NCI-H2107 (cell line): ENCODE measurements around the gene MAP3K14.
"Not testable (repeated sequence)": the region's sequence is repeated elsewhere in the genome, so short reads cannot be mapped to it uniquely, and the experiment has no call there.

ENCODE experiments used
- DNase-seq: peaks from one replicate; lab custom pipeline; 2025; lab: John Stamatoyannopoulos, UW

The MAP3K14 gene

GRCh38 chr17:45258981-45259380 lies 57.8 kb downstream of the MAP3K14 start:
- no peak for DNase-seq

- no peak for DNase-seq
Observed at GRCh38 chr17:45257115-45257514, 59.7 kb downstream of the MAP3K14 start.

- no peak for DNase-seq
Observed at GRCh38 chr17:45256114-45256966, 60.5 kb downstream of the MAP3K14 start.

GRCh38 chr17:45255358-45255757 lies 61.5 kb downstream of the MAP3K14 start:
- DNase-seq, result no peak

- no peak for DNase-seq
Observed at GRCh38 chr17:45253879-45254278, 62.9 kb downstream of the MAP3K14 start.

GRCh38 chr17:45253237-45253636 lies 63.6 kb downstream of the MAP3K14 start:
- DNase-seq, result not testable (repeated sequence)

GRCh38 chr17:45251931-45252330 lies 64.9 kb downstream of the MAP3K14 start:
- no peak for DNase-seq

- DNase-seq, result no peak
Observed at GRCh38 chr17:45248132-45248957, 68.5 kb downstream of the MAP3K14 start.

GRCh38 chr17:45247429-45248131 lies 69.2 kb downstream of the MAP3K14 start:
- peak; percentile 83 for DNase-seq

GRCh38 chr17:45246861-45247428 lies 69.9 kb downstream of the MAP3K14 start:
- no peak for DNase-seq

GRCh38 chr17:45246338-45246737 lies 70.5 kb downstream of the MAP3K14 start:
- DNase-seq, result no peak

- no peak for DNase-seq
Observed at GRCh38 chr17:45244725-45245656, 71.8 kb downstream of the MAP3K14 start.

GRCh38 chr17:45243750-45244149 lies 73.1 kb downstream of the MAP3K14 start:
- DNase-seq, result no peak

GRCh38 chr17:45242029-45242414 lies 74.8 kb downstream of the MAP3K14 start:
- DNase-seq, result no peak

GRCh38 chr17:45241328-45242028 lies 75.3 kb downstream of the MAP3K14 start:
- DNase-seq, result no peak

GRCh38 chr17:45240905-45241327 lies 75.9 kb downstream of the MAP3K14 start:
- no peak for DNase-seq

GRCh38 chr17:45238155-45238774 lies 78.6 kb downstream of the MAP3K14 start:
- DNase-seq, result no peak

- no peak for DNase-seq
Observed at GRCh38 chr17:45237686-45238085, 79.1 kb downstream of the MAP3K14 start.

GRCh38 chr17:45236282-45236606 lies 80.6 kb downstream of the MAP3K14 start:
- DNase-seq, result no peak
